SK-N-MC (cell line): Measurements from ENCODE around the gene VPS26A.

Source experiments
- EZH2 ChIP-seq: fragments of 200-600 bp; sonication (generic); IDR thresholded peaks from one replicate; pipeline ENCODE4 v1.6.1; 2017; ENCODE audit warnings: antibody characterized with exemption
- FOXP2 ChIP-seq: optimal IDR thresholded peaks from 2 replicates; pipeline ENCODE3; 2011; ENCODE audit warnings: mild to moderate bottlenecking, moderate library complexity; ENCODE audit not compliant: insufficient read depth; ENCODE audit errors: extremely low read length, control extremely low read depth
- POLR2AphosphoS5 ChIP-seq: IDR thresholded peaks from 2 replicates; pipeline ENCODE4 v1.6.1; 2012; ENCODE audit warnings: mild to moderate bottlenecking, low read depth, low read length, borderline replicate concordance

DNA sequence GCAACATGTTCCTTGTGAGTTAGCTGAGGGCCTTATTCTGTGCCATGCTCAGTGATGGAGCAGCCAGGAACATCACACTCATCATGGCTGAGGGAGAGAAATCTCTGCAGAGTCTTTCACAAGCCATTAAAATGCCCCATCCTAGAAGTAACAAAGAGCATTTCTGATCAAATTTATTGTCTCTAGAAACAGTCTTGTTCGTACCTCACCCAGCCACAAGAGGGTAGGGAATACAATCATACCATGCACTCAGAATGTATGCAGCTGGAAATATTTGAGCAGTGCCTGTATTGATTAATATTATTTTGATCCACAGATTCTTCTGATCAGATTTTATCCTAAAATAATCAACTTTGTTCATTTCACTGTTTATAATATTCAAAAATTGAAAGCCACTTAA is 17.3 kb downstream of the VPS26A start:
- TF ChIP-seq POLR2AphosphoS5 (no peak), FOXP2 (no peak), EZH2 (no peak)
